NT2/D1 (cell line): ENCODE results near the gene FAM240A.

Experiments
- DNase-seq: peaks from one replicate; pipeline ENCODE4 v3.0.0-alpha.2; 2011; ENCODE audit warnings: low read depth, low spot score
- H3K27me3 ChIP-seq: 2 replicates; pipeline ENCODE4 v1.6.0; 2011; ENCODE audit warnings: mild to moderate bottlenecking; ENCODE audit not compliant: insufficient read length, insufficient read depth
- H3K36me3 ChIP-seq: 2 replicates; pipeline ENCODE4 v1.6.1; 2011; ENCODE audit warnings: mild to moderate bottlenecking, low read length, mixed read lengths; ENCODE audit not compliant: insufficient read depth, insufficient read length
- H3K4me1 ChIP-seq: 2 replicates; pipeline ENCODE4 v1.5.1; 2011; ENCODE audit not compliant: insufficient read depth, insufficient read length
- H3K4me3 ChIP-seq: 2 replicates; pipeline ENCODE4 v1.5.1; 2011; ENCODE audit warnings: low read depth; ENCODE audit not compliant: insufficient read length
- H3K9ac ChIP-seq: 2 replicates; pipeline ENCODE4 v1.6.0; 2011; ENCODE audit warnings: low read depth; ENCODE audit not compliant: insufficient read length
- H3K9me3 ChIP-seq: 2 replicates; pipeline ENCODE4 v1.5.1; 2011; ENCODE audit warnings: mild to moderate bottlenecking, low read length; ENCODE audit not compliant: insufficient read depth
- SUZ12 ChIP-seq: IDR thresholded peaks from 2 replicates; pipeline ENCODE4 v1.6.1; 2011; ENCODE audit not compliant: insufficient read length, insufficient read depth; ENCODE audit errors: extremely low read depth
- YY1 ChIP-seq: IDR thresholded peaks from 2 replicates; pipeline ENCODE4 v1.6.1; 2011; ENCODE audit not compliant: insufficient read length, insufficient read depth
- ZNF274 ChIP-seq: IDR thresholded peaks from 2 replicates; pipeline ENCODE4 v1.6.1; 2011; ENCODE audit warnings: mild to moderate bottlenecking, low read depth, low read length

The FAM240A gene

DNA sequence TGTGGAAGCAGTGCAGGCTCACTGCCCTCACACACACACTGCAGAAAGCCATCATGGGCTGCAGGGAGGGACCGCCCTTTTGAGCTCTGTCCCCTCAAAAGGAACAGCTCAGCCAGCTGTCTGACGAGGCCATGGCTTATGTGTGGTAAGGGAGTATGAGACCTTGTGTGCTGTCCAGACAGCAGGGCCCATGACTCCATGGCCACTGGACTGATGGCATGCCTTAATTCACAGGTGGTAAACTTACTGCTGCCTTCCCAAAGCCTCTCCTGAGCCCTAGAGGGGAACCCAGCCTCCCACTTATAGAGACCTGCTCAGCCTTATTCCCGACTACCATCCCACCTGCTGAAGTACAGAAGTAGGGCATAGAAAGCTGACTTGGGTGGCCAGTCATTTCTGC lies 5.6 kb downstream of the FAM240A start:
- Histone ChIP-seq H3K36me3 (no peaks in the 10 kb centered on the region), H3K9me3 (no peaks in the 10 kb centered on the region), H3K27me3 (no peaks in the 10 kb centered on the region), H3K4me3 (no peak overlapping the region), H3K4me1 (peaks cover 2% of the 10 kb centered on the region), H3K9ac (no peak overlapping the region)
- no peak for DNase-seq
- TF ChIP-seq YY1 (no peak), SUZ12 (no peak), ZNF274 (no peak)

DNA sequence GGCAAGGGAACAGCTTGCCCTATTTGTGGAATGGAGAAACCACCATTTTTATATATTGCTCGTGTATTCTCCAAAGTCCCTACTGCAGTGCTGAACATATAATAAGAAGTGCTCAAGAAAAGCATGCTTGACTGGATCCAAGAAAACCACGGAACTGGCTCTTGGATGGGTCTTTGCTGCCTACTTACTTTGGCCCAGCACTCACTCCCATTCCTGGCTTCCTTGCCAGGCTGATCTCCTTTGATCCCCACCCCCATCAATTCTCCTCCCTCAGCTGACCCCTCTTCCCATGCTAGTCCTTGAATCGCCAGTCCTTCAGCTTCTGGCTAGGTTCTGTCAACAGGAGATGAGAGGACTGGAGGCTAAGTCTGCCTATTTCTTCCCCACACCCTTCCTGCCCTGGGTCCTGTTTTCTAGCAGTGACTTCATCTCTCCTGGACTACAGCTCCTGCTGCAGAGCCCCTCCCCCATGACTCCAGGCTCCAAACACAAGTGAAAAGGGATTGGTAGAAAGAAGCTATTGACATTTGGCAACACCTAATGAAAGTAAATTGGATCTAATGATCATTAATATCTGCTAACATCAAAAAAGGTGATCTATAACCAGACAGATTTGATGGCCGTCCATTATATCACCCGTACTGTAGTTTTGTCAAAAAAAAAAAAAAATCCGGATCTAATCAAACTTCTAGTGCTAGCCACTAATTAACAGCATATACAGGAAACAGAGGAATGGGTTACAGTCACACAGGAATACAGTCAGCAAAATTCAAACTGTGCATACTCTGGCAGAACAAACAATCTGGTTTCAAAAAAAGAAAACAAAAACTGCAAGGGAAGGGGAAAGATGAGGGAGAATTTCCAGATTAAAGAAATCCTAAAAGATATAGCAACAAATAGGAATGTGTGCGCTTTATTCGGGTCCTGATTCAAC lies 7.8 kb downstream of the FAM240A start:
- H3K4me1 ChIP-seq = peaks cover 5% of the 10 kb centered on the region
- DNase-seq = no peak
- no peaks in the 10 kb centered on the region for H3K36me3 ChIP-seq
- no peak overlapping the region for H3K9ac ChIP-seq
- H3K27me3 ChIP-seq = no peaks in the 10 kb centered on the region
- no peaks in the 10 kb centered on the region for H3K9me3 ChIP-seq
- TF ChIP-seq SUZ12 (no peak), ZNF274 (no peak), YY1 (no peak)
- H3K4me3 ChIP-seq = no peak overlapping the region

DNA sequence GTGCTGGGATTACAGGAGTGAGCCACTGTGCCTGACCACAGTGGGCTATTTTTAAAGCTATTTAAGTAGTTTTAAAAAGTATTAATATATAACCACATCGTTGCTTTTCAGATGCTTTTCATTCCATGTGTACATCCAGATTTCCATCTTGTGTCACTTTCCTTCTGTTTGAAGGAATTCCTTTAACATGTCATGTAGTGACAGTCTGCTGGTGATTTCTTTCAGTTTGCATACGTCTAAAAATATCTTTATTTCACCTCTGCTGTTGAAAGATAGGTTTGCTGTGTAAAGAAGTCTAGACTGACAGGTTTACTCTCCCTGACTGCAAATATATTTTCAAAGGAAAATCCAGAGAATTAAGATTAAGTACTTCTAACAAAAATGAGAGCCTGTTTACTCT lies 12.2 kb downstream of the FAM240A start:
- peaks cover 8% of the 10 kb centered on the region for H3K4me1 ChIP-seq
- H3K27me3 ChIP-seq = no peaks in the 10 kb centered on the region
- H3K36me3 ChIP-seq = no peaks in the 10 kb centered on the region
- no peak overlapping the region for H3K9ac ChIP-seq
- no peak for TF ChIP-seq SUZ12
- TF ChIP-seq ZNF274 = no peak
- no peak for TF ChIP-seq YY1
- H3K4me3 ChIP-seq = no peak overlapping the region
- no peak for DNase-seq
- no peaks in the 10 kb centered on the region for H3K9me3 ChIP-seq

DNA sequence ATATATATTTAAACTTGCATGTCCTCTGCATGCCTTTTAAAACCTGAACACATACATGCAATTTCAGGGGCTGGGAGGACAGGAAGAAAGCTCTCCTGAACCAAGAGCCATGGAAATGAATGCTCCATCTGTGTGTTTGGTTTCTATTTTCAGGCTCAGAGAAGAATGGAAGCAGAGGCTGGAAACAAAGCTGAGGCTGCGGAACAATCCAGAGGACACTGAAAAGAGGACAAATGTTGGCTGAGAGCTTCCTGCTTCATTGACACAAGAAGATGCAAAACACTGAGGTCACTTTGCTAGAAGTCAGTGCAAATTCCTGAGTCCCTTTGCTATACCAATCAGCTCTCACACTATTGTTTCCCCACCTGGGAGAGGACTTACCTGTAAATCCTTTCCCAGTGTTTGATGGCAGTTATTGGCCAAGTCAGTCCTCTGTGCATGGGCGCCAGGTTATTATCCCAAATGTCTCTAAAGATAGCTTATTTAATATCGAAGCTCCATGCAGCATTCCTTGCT lies 12.7 kb downstream of the FAM240A start:
- no peak for TF ChIP-seq SUZ12
- no peak for TF ChIP-seq YY1
- no peak for TF ChIP-seq ZNF274
- no peak for DNase-seq
- H3K4me1 ChIP-seq = peaks cover 11% of the 10 kb centered on the region
- H3K27me3 ChIP-seq = no peaks in the 10 kb centered on the region
- no peaks in the 10 kb centered on the region for H3K9me3 ChIP-seq
- no peak overlapping the region for H3K9ac ChIP-seq
- H3K4me3 ChIP-seq = no peak overlapping the region
- H3K36me3 ChIP-seq = no peaks in the 10 kb centered on the region

DNA sequence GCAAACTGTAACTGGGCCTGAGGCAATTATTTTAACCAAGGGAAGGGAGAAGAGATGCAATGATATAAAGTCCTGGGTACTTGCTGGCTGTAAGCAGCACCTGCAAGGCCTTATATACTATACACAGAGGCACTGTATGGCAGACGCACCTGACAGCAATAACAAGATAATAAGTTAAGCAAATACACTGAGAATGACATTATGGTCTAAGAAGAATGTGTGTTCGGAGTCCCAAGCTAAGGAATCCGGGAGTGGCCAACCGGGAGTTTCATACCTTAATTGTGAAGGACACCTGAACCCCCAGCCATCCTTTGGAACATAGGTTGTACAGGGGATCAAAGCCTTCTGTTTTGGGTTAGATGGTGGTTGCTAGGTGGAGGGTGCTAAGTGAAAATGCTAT lies 13.7 kb downstream of the FAM240A start:
- Histone ChIP-seq H3K27me3 (no peaks in the 10 kb centered on the region), H3K4me1 (peaks cover 11% of the 10 kb centered on the region), H3K9ac (no peak overlapping the region), H3K4me3 (no peak overlapping the region), H3K9me3 (no peaks in the 10 kb centered on the region), H3K36me3 (no peaks in the 10 kb centered on the region)
- DNase-seq = no peak
- TF ChIP-seq ZNF274 (no peak), SUZ12 (no peak), YY1 (no peak)

DNA sequence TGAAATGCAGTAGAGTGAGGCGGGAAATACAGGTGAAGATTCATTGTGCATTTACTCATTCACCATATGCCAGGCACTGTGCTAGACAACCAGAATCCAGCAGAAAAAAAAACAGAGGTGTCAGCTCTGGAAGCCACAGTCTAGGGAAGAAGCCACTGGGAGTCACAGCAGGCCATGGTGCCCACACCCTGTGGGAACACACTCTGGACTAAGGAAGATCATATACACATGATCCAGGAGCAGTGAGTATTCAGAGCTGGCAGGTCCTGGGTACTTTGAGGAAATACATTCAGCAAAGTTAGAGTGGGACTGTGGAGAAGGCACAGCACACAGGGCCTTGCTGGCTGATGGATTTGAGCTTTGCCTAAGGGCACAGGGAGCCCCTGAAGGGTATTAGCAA lies 14.8 kb downstream of the FAM240A start:
- H3K9me3 ChIP-seq = no peaks in the 10 kb centered on the region
- H3K4me3 ChIP-seq = no peak overlapping the region
- H3K4me1 ChIP-seq = peaks cover 11% of the 10 kb centered on the region
- TF ChIP-seq YY1 (no peak), SUZ12 (no peak), ZNF274 (no peak)
- DNase-seq = no peak
- no peak overlapping the region for H3K9ac ChIP-seq
- no peaks in the 10 kb centered on the region for H3K27me3 ChIP-seq
- H3K36me3 ChIP-seq = no peaks in the 10 kb centered on the region

DNA sequence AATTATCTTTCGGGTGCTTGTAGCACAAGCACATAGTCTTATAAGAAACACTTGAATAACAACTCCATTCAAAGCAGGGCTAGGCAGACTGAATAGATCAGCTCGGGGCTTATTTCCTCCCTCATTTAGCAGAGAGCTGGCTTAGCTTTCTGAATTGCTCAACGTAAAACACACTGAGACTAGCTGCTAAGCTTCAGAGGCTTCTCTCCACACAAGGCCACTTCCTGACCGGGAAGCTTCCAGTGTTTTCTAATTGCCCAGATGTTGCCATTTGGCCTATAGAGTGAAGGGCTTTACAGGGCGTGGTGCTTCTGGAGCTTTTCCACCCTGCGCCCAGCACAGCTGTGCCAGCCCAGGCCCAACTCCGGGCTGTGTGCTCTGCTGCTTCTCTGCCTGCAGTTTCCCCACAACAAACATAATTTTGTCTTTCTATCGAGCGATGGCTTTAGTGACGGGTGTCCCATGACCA lies 16.6 kb downstream of the FAM240A start:
- DNase-seq = no peak
- H3K9me3 ChIP-seq = no peaks in the 10 kb centered on the region
- peaks cover 11% of the 10 kb centered on the region for H3K4me1 ChIP-seq
- H3K27me3 ChIP-seq = no peaks in the 10 kb centered on the region
- H3K9ac ChIP-seq = no peak overlapping the region
- no peak overlapping the region for H3K4me3 ChIP-seq
- no peaks in the 10 kb centered on the region for H3K36me3 ChIP-seq
- TF ChIP-seq SUZ12 (no peak), YY1 (no peak), ZNF274 (no peak)
